ENCODE measurements around the gene MAP1S. TPM values are rescaled to one million over a fixed set of nuclear protein-coding genes. Genes with fewer than 3 reads are reported as not detected.
A peak's percentile ranks its signal among the peaks of the same experiment; 100 is the strongest.

Gene MAP1S
- total RNA-seq, 1 donor from 2014 or later = 66.7 TPM

GRCh38 chr19:17751912-17752273 lies 32.6 kb downstream of the MAP1S start:
- no peak for DNase-seq (ENCODE audit: low spot score)
- H3K4me3 Mint-ChIP-seq (ENCODE audit: low read depth) = peak overlapping the region; percentile 88
- H3K27me3 Mint-ChIP-seq (ENCODE audit: low read depth) = no peaks in the 10 kb centered on the region
- H3K27ac Mint-ChIP-seq = peak overlapping the region; percentile 92
- H3K36me3 Mint-ChIP-seq (ENCODE audit: low read depth) = peaks cover 42% of the 10 kb centered on the region
- peaks cover 43% of the 10 kb centered on the region for H3K4me1 Mint-ChIP-seq (ENCODE audit: low read depth)
- intact Hi-C loops (cut with micrococcal nuclease) = loop anchor here (5.0 kb wide), 1 partner anchor 105 kb away; the partner anchor contains the start of gene RPL18A
- H3K9me3 Mint-ChIP-seq = no peaks in the 10 kb centered on the region

DNA sequence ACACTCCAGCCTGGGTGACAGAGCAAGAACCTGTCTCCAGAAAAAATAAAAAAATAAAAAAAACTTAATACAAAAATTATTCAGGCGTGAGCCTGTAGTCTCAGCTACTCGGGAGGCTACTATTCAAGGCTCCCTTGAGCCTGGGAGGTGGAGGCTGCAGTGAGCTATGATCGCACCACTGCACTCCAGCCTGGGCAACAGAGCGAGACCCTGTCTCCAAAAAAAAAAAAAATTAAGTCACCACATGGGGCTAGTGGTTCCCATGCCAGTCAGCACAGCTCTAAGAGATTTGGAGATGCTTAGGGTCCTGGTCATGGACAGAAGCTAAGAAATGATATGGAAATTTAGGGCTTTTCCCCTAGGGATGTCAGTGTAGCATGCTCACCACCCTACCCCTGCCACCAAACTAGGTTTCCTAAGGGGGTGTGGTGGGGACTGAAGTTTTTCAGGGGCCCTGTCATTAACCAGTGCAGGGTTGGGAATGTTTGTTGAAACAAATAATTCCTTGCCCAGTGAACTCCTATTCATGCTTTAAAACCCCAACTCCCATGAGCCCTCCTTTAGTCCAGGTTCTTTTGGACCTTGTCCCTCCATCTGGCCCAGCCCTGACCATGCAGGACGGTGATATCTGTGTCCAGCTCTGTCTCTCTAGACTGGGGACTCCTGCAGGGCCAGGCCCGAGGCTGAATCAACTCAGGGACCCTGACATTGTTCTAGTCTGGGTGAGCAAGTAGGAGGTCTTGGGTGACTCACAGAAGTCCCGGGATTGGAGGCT lies 33.8 kb downstream of the MAP1S start:
- DNase-seq (ENCODE audit: low spot score) = no peak
- intact Hi-C loops (cut with micrococcal nuclease) = loop anchor here (5.0 kb wide), 1 partner anchor 104 kb away; the partner anchor contains the start of gene RPL18A
- no peaks in the 10 kb centered on the region for H3K27me3 Mint-ChIP-seq (ENCODE audit: low read depth)
- no peaks in the 10 kb centered on the region for H3K9me3 Mint-ChIP-seq
- H3K36me3 Mint-ChIP-seq (ENCODE audit: low read depth) = peaks cover 50% of the 10 kb centered on the region
- H3K4me1 Mint-ChIP-seq (ENCODE audit: low read depth) = peaks cover 43% of the 10 kb centered on the region
- no peak overlapping the region for H3K4me3 Mint-ChIP-seq (ENCODE audit: low read depth)
- H3K27ac Mint-ChIP-seq = peak overlapping the region; percentile 50

- Mint-ChIP-seq H3K27ac (no peak overlapping the region), H3K4me3 (ENCODE audit: low read depth) (no peak overlapping the region), H3K36me3 (ENCODE audit: low read depth) (peaks cover 56% of the 10 kb centered on the region), H3K27me3 (ENCODE audit: low read depth) (no peaks in the 10 kb centered on the region), H3K4me1 (ENCODE audit: low read depth) (peaks cover 42% of the 10 kb centered on the region), H3K9me3 (no peaks in the 10 kb centered on the region)
- intact Hi-C loops (cut with micrococcal nuclease) = loop anchor here (5.0 kb wide), 1 partner anchor 103 kb away; the partner anchor contains the start of gene RPL18A
- no peak for DNase-seq (ENCODE audit: low spot score)
Measured at GRCh38 chr19:17753976-17754375, 34.7 kb downstream of the MAP1S start.

DNA sequence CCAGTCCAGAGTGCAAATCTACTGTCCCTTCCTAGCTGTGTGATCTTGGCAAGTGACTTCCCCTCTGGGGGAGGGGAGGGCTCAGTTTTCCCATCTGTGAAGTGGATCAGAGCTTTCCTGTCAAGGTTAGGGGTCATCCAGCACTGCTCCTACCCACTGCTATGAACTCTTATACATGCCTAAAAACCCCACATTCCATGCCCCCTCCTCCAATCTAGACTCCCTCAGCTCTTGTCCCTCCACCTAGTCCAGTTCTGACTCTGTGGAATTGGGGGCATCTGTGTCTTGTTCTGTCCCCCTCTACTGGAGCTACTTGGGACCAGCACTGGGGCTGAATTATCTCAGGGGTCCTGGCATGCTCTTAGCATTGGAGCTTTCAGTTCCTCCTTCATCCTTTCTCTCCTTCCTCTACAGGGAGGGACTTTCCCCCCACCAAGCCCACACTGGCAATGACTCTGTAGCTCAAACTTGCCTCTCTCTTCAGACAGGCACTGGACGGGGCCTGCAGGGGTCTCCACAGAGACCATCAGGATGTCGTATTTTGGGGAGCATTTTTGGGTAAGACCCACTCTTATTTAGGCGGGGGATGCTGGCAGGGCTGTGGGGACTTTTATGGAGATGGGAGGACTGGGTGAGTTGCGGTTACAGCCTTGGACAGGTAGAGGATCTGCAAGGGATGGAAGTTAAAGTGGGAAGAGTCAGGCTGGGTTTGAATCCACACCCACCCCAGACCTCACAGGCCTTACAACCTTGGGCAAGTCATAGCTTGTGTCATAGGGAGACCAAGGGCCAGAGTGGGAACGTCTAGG lies 35.6 kb downstream of the MAP1S start:
- intact Hi-C loops (cut with micrococcal nuclease) = loop anchor here (5.0 kb wide), 1 partner anchor 102 kb away; the partner anchor contains the start of gene RPL18A
- DNase-seq (ENCODE audit: low spot score) = no peak
- peak overlapping the region; percentile 20 for H3K4me3 Mint-ChIP-seq (ENCODE audit: low read depth)
- peak overlapping the region; percentile 77 for H3K27ac Mint-ChIP-seq
- peaks cover 33% of the 10 kb centered on the region for H3K4me1 Mint-ChIP-seq (ENCODE audit: low read depth)
- no peaks in the 10 kb centered on the region for H3K9me3 Mint-ChIP-seq
- peaks cover 59% of the 10 kb centered on the region for H3K36me3 Mint-ChIP-seq (ENCODE audit: low read depth)
- no peaks in the 10 kb centered on the region for H3K27me3 Mint-ChIP-seq (ENCODE audit: low read depth)

DNA sequence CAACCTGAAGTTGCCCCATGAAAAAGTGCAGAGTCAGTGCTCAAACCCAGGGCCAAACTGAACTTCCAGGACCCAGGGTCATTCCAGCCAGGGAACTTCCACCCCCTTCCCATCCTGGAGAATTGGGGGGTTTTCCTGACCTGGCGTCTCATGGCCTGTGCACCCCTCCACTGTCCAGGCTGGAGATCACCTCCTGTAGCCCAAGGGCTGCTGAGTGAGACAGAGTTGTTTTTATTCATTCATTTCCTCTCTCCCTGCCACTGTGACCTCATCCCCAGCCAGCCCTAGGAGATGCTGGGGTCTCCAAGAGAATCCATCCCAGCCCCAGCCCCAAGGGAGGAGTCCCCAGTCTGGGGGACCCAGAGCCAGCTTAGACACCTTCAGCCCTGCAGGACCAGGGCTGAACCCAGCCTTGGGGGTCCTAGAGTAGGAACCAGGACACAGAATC lies 36.2 kb downstream of the MAP1S start:
- no peak for DNase-seq (ENCODE audit: low spot score)
- Mint-ChIP-seq H3K27ac (peak overlapping the region; percentile 77), H3K4me1 (ENCODE audit: low read depth) (peaks cover 29% of the 10 kb centered on the region), H3K9me3 (no peaks in the 10 kb centered on the region), H3K27me3 (ENCODE audit: low read depth) (no peaks in the 10 kb centered on the region), H3K4me3 (ENCODE audit: low read depth) (no peak overlapping the region), H3K36me3 (ENCODE audit: low read depth) (peaks cover 63% of the 10 kb centered on the region)
- intact Hi-C loops (cut with micrococcal nuclease) = no loop called here

DNA sequence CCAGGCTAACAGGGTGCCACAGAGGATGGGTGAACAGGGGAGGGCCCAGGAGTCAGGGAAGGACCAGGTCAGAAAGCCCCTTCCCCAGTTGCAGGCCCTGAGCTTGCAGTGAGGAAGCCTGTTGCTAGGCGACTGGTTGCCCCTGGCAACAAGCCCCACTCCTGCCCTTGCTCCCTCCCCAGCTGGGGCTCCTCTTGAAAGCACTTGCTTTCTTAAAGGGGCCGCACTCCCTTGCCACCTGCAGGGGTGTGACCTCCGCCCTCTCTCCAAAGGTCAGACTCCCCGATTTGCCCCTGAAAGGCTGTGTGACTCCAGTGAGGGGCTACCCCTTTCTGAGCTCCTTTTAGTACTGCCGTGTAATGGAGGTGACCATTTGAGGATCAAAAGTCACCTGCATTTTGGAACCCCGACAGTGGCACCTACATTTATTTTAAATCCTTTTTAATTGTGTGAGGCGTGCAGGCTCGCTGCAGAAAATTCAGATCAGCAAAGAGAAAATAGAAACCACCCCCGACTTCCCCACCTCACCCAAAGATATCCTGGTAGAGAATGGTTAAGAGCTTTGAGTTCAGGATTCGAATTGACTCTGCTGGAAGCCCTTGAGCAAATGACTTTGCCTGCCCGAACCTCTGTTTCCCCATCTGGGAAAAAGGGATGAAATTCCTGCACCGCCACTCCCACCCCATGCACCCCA lies 36.8 kb downstream of the MAP1S start:
- peaks cover 70% of the 10 kb centered on the region for H3K36me3 Mint-ChIP-seq (ENCODE audit: low read depth)
- H3K27me3 Mint-ChIP-seq (ENCODE audit: low read depth) = no peaks in the 10 kb centered on the region
- H3K4me1 Mint-ChIP-seq (ENCODE audit: low read depth) = peaks cover 28% of the 10 kb centered on the region
- H3K9me3 Mint-ChIP-seq = no peaks in the 10 kb centered on the region
- DNase-seq (ENCODE audit: low spot score) = no peak
- intact Hi-C loops (cut with micrococcal nuclease) = no loop called here
- no peak overlapping the region for H3K4me3 Mint-ChIP-seq (ENCODE audit: low read depth)
- H3K27ac Mint-ChIP-seq = peak overlapping the region; percentile 53

DNA sequence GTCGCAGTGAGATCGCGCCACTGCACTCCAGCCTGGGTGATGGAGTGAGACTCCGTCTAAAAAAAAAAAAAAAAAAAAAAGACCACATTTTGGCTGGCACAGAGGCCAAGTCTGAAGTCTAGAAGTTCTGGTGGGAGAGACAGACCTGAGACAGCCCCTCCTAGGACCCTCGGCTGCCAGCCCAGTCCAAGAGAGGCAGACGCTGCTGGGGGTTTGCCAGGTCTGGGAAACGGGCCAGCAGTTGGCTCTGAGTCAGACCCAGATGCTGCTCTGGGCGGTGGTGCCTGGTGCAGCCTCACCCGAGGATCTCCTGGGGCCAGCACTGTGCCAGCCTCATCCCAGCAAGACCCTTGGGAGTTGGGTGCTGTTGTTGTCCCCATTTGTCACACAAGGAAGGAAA lies 37.8 kb downstream of the MAP1S start:
- no peak overlapping the region for H3K4me3 Mint-ChIP-seq (ENCODE audit: low read depth)
- peaks cover 68% of the 10 kb centered on the region for H3K36me3 Mint-ChIP-seq (ENCODE audit: low read depth)
- H3K4me1 Mint-ChIP-seq (ENCODE audit: low read depth) = peaks cover 20% of the 10 kb centered on the region
- intact Hi-C loops (cut with micrococcal nuclease) = no loop called here
- no peak overlapping the region for H3K27ac Mint-ChIP-seq
- no peaks in the 10 kb centered on the region for H3K9me3 Mint-ChIP-seq
- DNase-seq (ENCODE audit: low spot score) = no peak
- H3K27me3 Mint-ChIP-seq (ENCODE audit: low read depth) = no peaks in the 10 kb centered on the region

DNA sequence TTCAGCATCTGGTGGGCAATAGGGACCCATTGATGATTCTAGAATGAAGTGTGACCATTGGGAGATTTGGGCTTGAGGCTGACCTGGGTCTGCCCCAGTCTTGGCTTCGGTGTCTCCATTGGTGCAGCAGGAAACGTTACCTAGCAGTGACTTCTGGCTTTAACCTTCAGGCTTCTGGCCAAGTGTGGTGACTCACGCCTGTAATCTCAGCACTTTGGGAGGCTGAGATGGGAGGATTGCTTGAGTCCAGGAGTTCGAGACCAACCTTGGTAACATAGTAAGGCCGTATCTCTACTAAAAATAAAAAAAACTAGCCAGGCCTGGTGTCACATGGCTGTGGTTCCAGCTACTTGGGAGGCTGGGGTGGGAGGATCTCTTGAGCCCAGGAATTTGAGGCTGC lies 39.2 kb downstream of the MAP1S start:
- intact Hi-C loops (cut with micrococcal nuclease) = no loop called here
- Mint-ChIP-seq H3K27ac (no peak overlapping the region), H3K9me3 (no peaks in the 10 kb centered on the region), H3K36me3 (ENCODE audit: low read depth) (peaks cover 77% of the 10 kb centered on the region), H3K4me1 (ENCODE audit: low read depth) (peaks cover 20% of the 10 kb centered on the region), H3K27me3 (ENCODE audit: low read depth) (no peaks in the 10 kb centered on the region), H3K4me3 (ENCODE audit: low read depth) (no peak overlapping the region)
- DNase-seq (ENCODE audit: low spot score) = no peak

GRCh38 chr19:17761148-17761547 lies 41.9 kb downstream of the MAP1S start:
- Mint-ChIP-seq H3K9me3 (no peaks in the 10 kb centered on the region), H3K4me3 (ENCODE audit: low read depth) (no peak overlapping the region), H3K27ac (no peak overlapping the region), H3K27me3 (ENCODE audit: low read depth) (no peaks in the 10 kb centered on the region), H3K4me1 (ENCODE audit: low read depth) (peaks cover 13% of the 10 kb centered on the region), H3K36me3 (ENCODE audit: low read depth) (peaks cover 71% of the 10 kb centered on the region)
- DNase-seq (ENCODE audit: low spot score) = no peak
- intact Hi-C loops (cut with micrococcal nuclease) = no loop called here

- peaks cover 70% of the 10 kb centered on the region for H3K36me3 Mint-ChIP-seq (ENCODE audit: low read depth)
- no peaks in the 10 kb centered on the region for H3K27me3 Mint-ChIP-seq (ENCODE audit: low read depth)
Measured at GRCh38 chr19:17762505-17763229, 43.4 kb downstream of the MAP1S start.

DNA sequence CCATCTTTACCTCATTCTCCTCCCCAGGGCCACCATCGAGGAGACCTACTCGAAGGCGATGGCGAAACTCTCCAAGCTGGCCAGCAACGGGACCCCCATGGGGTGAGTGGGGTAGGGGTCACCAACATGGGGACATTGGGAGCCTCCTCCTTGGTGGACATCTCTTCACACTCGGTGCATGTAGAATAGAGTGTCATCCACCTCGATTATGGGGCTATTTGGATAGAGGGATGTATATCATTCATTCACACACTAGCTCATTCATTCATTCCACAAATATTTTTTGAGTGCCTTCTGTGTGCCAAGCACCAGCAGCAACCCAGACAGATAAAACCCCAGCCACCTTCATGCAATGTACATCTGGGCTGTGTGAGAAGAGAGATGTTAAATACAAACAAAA lies 45.1 kb downstream of the MAP1S start:
- no peak for DNase-seq (ENCODE audit: low spot score)
- peaks cover 66% of the 10 kb centered on the region for H3K36me3 Mint-ChIP-seq (ENCODE audit: low read depth)
- peaks cover 5% of the 10 kb centered on the region for H3K4me1 Mint-ChIP-seq (ENCODE audit: low read depth)
- no peak overlapping the region for H3K4me3 Mint-ChIP-seq (ENCODE audit: low read depth)
- no peak overlapping the region for H3K27ac Mint-ChIP-seq
- H3K9me3 Mint-ChIP-seq = no peaks in the 10 kb centered on the region
- intact Hi-C loops (cut with micrococcal nuclease) = no loop called here
- no peaks in the 10 kb centered on the region for H3K27me3 Mint-ChIP-seq (ENCODE audit: low read depth)

More at GRCh38 chr19:17762505-17763229, 43.4 kb downstream of the MAP1S start:
- DNase-seq (ENCODE audit: low spot score) = no peak
- intact Hi-C loops (cut with micrococcal nuclease) = no loop called here
- H3K27ac Mint-ChIP-seq = no peak overlapping the region
- H3K4me1 Mint-ChIP-seq (ENCODE audit: low read depth) = peaks cover 10% of the 10 kb centered on the region
- no peaks in the 10 kb centered on the region for H3K9me3 Mint-ChIP-seq
- no peak overlapping the region for H3K4me3 Mint-ChIP-seq (ENCODE audit: low read depth)

DNA sequence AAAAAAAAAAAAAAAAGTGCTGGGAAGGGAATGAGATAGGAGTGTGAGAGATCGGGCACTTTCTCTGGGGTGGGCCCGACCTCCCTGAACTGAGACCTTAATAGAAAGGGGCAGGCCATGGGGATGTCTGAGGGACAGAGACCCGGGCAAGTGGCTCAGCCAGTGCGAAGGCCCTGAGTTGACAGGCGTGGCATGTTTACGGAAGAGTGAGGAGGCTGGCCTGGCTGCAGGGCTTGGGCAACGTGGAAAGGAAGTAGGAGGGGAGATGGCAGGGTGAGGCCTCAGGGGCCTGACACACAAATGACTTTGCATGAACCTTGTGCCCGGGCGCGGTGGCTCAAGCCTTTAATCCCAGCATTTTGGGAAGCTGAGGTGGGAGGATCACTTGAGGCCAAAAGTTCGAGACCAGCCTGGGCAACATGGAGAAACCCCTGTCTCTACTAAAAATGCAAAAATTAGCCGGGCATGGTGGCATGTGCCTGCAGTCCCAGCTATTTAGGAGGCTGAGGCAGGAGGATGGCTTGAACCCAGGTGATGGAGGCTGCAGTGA lies 45.9 kb downstream of the MAP1S start:
- H3K4me1 Mint-ChIP-seq (ENCODE audit: low read depth) = peaks cover 5% of the 10 kb centered on the region
- no peak overlapping the region for H3K27ac Mint-ChIP-seq
- peaks cover 63% of the 10 kb centered on the region for H3K36me3 Mint-ChIP-seq (ENCODE audit: low read depth)
- H3K4me3 Mint-ChIP-seq (ENCODE audit: low read depth) = no peak overlapping the region
- DNase-seq (ENCODE audit: low spot score) = no peak
- no peaks in the 10 kb centered on the region for H3K27me3 Mint-ChIP-seq (ENCODE audit: low read depth)
- intact Hi-C loops (cut with micrococcal nuclease) = no loop called here
- no peaks in the 10 kb centered on the region for H3K9me3 Mint-ChIP-seq
